HT1080 (cell line): ENCODE data around the gene PTPN1. TPM values are rescaled to one million over a fixed set of nuclear protein-coding genes. Genes with fewer than 3 reads are reported as not detected.
"Not testable (repeated sequence)": the region's sequence is repeated elsewhere in the genome, so short reads cannot be mapped to it uniquely, and the experiment has no call there.

Experiments used
- DNase-seq: peaks from one replicate; pipeline ENCODE4 v3.0.0-alpha.2; 2015; ENCODE audit warnings: low read depth
- total RNA-seq: library from RNA; depleted of rRNA; stranded (reverse); fragments of >200 nt; shearing (Covaris generic); gene quantifications from 2 replicates; pipeline ENCODE4 v1.2.3, GENCODE V29; 2014

PTPN1 gene
- total RNA-seq, 1 experiment from 2014 or later: 47.6 TPM

DNA sequence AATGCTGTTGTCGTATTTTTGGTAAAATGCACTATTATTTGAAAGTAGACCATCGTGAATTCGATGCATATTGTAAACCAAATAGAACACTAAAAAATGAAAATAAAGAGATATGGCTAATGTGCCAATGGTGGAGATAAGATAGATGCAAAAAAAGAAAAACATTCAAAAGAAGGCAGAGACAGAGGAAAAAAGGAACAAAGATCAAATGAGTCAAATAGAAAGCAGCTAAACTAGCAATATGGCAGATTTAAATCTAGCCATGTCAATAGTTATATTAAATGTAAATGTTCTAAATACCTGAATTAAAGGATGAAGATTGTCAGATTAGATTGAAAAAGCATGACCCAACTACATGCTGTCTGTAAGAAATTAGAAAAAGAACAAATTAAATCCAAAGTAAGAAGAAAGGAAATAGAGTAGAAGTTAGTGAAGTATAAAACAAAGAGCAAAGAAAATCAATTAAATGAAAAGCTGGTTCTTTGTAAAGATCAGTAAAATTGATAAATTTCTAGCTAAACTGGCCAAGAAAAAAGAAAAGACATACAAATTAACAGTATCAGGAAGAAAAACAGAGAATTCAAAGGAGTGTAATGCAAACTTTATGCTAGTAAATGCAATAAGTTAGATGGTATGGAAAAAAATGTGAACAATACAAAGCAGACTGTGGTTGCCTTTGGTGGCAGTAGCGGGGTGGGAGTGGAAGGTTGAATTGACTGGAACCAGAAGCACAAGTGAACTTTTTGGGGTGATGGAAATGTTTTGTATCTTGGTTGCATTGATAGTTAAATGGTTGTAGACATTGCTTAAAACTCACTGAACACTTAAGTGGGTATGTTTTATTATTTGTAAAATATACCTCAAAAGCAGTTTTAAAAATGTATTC is 44.8 kb downstream of the PTPN1 start:
- no peak for DNase-seq

DNA sequence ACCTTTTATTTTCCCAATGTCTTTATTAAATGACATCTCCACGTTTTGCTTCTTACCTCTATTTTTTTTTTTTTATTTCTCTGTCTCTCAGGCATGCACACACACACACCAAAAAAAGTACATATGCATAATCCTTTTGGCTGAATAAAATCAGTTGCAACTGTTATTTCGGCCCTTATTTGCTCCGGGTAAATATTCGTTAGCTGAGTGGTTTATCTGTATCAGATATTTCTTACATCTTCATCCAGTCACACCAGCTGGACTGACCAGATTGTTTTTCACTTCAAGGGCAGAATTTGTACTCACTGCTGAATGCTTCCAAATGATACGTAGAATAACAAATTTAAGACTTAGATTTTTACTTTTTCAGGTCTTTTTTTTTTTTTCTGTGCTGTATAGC is 45.5 kb downstream of the PTPN1 start:
- no peak for DNase-seq

DNA sequence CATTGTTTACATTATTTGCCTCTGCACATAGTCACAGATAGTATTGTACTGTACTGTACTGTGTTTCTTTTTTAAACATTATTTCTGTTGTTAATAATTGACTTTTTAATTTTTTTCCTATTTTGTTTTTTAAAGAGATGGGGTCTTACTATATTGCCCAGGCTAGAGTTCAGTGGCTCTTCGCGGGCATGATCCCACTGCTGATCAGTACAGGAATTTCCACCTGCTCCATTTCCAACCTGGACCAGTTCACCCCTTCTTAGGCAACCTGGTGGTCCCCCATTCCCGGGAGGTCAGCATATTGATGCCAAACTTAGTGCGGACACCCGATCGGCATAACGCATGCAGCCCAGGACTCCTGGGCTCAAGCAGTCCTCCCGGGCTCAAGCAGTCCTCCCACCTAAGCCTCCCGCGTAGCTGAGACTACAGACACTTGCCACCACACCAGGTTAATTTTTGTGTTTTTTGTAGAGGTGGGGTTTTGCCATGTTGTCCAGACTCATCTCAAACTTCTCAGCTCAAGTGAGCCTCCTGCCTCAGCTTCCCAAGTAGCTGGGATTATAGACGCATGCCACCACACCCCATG is 47.5 kb downstream of the PTPN1 start:
- no peak for DNase-seq

DNA sequence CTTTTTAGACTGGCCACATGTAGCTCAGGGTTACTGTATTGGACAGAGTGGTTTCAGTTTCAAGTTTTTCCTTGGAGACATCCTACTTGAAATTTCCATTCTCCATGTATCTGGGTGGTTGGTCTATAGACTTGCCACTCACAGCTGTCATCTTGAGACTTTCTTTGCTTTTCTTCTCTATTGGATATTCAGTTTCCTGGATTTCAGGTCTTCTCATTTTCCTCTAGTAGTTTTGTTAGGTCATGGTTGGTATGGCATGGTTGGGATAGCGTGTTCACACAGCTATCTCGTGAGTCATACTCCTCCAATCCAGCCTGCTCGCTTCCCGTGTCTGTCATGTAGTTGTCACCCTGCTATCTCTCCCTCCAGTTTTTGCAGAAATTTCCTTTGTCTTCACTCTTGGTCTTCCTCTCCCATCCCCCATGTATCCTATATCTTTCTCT is 48.3 kb downstream of the PTPN1 start:
- peak; percentile 96 for DNase-seq

DNA sequence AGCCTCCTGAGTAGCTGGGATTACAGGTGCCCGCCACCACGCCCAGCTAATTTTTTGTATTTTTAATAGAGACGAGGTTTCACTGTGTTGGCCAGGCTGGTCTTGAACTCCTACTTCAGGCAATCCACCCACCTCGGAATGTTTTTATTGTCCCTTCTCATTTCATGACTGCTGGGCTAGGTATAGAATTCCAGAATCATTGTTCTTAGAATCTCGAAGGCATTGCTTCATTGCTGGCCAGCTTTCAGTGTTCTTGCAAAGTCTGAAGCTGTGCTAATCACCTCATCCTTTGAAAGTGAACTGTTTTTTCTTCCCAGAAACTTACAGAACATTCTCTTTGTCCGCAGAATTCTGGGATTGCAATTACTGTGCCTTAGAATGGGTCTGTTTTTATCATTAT is 49.0 kb downstream of the PTPN1 start:
- no peak for DNase-seq

DNA sequence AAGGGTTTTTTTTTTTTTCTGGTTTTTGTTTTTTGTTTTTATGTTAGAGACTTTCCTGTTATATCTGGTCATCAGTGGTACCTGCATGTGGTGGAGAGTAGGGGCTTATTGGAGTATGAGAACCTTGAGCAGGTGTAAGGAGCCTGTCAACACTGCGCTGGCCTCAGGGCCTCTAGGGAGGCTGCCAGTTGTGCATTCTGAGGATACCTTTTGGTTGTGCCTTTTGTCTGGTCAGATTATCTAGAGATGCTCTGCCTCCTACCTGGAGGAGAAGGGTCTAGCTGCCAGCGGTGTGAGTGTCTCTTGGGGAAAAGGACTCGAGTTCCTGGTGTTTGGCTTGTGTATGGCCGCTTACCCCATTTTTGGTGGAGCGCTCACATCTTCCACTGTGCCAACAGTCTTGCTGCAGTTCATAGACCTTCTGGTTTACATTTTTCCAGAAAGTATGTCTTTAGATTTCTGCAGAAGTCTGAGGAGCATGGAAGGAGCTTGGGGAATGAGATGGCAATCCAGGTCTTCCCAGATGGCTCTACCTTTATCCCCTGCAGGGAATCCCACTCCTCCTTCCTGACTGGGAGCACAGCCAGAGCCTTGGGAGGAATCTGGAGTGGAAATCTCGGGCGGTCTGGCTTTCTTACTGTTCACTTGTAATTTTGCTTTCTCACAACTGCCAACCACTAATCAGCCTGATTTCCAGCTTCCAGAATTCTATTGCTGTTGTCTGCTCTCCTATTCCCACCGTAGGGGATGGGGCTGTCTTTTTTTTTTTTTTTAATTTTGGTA is 49.9 kb downstream of the PTPN1 start:
- no peak for DNase-seq

DNA sequence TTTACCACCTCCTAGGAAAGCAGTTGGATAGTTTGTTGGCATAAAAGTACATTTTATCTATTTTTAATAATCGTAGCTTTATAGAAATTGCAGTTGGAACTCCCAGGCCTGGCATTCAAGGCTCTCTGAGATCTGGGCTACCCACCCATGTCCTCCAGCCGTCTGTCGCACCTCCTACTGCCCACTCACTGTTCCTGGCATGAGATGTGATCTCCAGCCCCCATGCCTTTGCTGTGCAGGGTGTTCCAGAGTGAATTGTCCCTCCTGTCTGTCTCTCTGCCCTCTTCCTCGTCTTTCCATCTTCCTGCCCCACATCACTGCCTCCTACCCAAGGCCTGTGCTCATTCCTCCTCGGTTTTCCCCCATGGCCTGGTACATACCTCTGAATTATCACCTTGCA is 50.7 kb downstream of the PTPN1 start:
- no peak for DNase-seq

DNA sequence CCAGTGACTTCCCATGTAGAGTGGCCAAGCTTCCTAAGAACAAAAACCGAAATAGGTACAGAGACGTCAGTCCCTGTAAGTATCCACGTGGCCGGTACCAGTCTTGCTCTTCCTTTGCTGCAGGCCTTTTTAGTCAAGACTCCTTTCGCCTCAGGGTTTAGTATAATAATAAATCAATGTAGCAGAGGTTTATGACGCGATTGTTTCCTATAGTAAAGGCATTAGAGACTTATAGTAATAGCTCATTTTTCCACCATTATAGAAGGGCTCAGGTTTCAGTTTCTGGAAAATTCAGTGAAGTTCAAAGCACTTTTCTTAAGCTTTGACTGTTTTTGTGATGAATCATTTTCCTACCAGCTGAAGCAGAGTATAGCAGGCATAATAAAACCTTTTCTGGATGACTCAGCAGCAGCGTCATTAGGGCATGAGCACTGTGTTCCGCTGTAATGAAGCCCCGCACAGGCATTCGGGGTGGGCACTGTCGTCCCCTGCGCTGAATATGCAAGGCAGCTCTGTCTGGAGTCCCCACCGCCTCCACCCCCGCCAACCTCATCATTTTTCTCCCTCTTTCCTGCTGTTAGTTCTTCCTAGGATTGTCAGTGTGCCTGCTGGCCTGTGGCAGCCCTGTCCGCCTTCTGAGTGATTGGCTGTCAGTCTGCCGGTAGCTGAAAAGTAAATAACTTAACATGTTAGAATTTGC is 51.3 kb downstream of the PTPN1 start:
- peak; percentile 94 for DNase-seq

DNA sequence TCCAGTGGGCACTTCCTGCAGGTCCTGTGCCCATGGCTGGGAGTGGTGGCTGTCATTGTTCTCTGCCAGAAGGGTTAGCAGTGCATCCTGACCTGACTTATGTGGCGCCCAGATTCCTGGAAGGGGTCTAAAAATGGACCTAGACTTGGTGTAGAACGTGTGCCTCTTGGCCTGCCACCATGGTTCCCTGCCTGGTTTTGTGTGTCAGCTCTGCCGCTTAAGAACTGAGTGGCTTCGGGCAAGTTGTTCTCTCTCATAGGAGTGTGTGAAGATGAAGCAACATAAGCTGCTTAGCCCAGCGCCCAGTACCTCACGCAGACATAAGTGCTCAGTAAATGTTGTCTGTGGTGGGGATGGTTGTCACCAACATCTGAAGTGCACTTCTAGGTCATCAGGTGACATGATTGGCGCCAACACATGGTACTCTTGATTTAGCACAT is 52.1 kb downstream of the PTPN1 start:
- DNase-seq: no peak

DNA sequence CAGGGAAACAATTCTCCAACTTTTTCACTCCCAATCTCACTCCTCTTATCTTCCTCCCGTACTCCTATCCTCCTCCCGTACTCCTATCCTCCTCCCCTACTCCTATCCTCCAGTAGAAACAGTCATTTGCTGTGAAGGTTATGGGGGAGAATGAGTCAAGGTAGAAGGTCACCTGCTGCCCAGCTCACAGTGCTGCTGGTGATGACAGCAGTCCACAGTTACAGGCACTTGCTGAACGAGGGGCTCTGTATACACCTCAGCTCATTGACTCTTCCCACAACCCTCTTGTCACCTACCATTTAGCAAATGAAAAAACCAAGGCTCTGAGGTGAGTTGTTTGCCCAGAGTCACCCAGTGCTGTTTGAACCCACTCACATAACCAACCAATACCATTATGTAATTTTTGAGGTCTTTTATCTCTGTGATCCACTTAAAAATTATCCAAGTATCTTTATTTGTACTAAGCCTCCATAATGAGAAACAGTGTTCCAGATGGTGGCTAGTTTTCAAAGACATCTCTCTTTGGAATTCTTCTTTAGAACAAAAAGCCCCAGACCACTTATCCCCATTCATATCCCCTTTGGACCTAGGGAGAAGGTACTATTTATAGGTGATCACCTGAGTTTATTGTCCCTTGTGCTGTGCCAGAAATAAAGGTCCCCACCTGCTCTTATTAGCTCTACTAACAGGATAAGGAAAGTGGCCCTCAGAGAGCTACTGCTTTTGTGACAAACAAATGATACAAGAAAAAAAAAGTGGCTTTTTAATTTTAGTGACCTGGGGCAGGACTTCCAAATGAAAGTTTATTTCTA is 53.2 kb downstream of the PTPN1 start:
- DNase-seq: no peak

DNA sequence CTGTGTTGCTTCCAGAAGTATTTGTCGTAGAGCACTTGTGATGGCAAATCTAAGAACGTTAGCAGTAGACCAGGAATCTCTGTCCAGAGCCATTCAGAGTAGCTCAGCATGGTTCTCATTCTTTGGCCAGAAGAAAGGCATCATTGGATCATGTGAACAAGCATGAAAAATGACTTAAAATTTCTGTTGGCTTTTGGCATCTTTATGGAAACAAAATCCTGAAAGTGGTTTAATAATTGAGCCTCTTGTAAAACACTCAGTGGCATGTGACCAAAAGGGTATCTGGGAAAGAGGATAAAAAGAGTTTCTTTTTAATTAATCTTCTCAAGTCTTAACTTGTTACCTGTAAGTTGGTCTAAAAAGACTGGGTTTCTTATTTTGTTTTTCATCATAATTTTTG is 55.2 kb downstream of the PTPN1 start:
- no peak for DNase-seq

DNA sequence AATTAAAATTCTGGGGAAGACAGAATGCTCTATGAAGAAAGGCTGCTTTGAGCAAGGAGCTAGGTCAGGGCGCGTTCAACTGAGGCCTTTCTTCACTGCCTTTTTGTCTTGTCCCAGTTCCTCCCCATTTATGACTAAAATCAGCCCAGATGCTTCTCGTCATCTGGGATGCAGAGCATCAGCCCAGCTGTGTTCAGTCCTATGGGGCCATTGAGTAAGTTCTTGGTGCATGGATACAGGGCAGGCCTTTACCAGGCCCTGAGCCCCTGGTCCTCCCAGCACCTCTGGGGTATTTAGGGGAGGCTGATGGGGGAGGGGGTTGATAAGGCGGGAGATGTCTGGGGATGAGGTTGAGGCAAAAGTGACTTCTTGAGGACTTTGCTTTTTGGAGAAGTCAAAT is 55.7 kb downstream of the PTPN1 start:
- no peak for DNase-seq

DNA sequence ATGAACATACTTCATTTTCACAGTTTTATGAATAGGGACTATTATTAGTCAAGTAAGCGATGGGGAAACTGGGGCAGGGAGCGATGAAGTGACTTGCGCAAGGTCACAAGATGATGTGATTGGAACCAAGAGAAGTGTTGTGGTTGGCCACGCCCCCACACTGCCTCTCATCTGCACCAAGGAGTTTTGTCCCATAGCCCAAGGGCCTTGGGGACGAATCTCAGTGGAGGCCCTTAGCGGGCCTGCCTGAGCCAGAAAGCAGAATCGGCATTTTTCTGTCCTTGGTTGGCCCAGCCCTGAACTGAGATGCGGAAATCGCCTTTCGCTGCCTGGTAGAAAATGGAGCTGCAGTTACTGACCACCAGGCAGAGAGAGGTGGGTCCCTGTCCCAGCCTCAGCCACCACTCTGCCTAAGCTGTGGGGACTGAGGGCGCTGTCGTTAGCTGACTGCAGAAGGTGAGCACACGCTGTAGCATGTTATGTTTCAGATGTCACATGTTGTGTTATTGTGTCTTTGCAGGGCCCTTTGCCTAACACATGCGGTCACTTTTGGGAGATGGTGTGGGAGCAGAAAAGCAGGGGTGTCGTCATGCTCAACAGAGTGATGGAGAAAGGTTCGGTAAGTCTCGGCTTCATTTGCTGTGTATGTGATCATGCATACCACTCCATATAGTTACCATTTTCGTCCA is 57.8 kb downstream of the PTPN1 start:
- no peak for DNase-seq

DNA sequence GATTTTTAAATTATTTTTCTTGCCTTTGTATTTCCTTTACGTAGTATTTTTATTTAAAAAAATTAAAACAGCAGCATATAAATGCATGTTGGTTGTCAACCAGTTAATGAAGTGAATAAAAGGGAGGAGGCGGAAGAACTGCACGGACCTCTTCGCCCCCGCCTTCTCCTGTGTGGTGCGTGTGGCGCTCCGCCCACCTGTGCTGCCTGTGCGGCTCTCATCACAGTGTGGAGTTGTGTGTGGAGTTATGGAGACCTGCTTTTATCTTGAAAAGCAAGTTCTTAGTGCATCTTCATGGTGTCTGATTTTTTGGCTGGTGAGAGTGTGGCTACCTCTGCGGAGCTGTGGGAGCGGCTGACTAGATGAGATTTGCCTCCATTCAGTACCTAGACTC is 58.4 kb downstream of the PTPN1 start:
- no peak for DNase-seq

DNA sequence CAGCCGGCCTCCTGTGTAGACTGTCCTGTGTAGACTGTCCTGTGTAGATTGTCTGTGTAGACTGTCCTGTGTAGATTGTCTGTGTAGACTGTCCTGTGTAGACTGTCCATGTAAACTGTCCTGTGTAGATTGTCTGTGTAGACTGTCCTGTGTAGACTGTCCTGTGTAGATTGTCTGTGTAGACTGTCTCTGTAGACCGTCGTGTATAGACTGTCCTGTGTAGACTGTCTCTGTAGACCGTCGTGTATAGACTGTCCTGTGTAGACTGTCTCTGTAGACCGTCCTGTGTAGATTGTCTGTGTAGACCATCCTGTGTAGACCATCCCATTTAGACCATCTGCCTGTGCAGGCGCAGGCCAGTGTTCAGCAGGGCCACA is 59.3 kb downstream of the PTPN1 start:
- not testable (repeated sequence) for DNase-seq

DNA sequence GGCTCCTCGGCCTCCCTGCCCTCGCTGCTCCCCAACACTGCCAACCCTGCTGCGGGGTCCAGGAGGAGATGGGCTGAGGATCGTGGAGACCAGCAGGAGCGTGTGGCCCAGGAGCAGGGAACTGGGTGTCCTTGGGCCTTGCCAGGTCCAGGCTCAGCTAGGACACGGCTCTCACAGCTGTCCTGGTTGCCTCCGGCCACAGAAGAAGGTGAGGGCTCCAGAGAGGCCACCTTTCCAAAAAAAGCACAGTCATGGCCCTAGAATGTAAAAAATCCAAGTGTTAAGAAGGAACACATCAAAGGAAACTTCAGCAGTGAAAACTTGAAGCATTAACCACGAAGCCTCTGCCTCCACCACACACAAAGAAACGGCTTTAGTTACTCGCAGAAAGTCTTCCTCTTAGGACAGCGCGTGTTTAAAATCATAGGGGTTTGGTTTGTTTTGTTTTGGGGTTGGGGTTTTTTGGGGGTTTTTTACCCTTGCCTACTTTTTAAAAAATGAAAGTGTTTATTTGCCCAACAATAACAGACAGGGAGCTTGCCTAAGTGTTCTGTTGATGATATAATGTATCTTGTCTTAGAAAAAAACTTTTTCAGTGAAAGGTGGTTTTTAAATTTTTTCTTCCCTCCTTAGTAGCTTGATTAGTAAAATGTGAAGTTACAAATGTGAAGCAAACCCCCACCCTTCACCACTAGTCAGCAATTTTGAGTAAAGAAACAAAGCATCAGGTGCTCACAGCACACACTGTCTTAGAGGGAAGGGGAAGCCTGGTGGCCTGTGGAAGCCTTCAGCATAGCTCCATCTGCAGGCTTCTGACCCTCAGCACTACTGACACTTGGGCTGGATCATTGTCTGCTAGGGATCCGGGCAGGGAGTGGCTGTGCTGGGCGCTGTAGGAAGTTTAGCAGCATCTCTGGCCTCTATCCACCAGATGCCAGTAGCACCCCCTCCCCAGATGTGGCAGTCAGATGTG is 60.0 kb downstream of the PTPN1 start:
- no peak for DNase-seq

DNA sequence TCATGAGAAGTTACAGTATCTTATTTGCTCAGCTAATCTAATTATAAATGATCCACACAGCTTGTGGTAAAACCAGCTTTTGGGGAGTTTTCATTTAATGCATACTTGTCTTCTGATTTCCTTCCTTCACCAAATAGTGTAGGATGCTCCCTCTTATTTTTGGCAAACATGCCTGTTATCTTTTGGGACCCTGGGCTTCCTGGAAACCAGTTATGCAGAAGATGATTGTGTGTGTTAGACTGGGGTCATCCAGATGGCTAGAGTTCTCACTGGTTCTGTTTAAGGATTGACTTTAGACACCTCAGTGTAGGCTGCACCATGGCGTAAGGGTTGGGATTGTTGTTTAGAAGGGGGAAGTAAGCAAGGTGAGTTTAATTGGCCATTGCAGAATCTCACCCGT is 61.3 kb downstream of the PTPN1 start:
- no peak for DNase-seq

DNA sequence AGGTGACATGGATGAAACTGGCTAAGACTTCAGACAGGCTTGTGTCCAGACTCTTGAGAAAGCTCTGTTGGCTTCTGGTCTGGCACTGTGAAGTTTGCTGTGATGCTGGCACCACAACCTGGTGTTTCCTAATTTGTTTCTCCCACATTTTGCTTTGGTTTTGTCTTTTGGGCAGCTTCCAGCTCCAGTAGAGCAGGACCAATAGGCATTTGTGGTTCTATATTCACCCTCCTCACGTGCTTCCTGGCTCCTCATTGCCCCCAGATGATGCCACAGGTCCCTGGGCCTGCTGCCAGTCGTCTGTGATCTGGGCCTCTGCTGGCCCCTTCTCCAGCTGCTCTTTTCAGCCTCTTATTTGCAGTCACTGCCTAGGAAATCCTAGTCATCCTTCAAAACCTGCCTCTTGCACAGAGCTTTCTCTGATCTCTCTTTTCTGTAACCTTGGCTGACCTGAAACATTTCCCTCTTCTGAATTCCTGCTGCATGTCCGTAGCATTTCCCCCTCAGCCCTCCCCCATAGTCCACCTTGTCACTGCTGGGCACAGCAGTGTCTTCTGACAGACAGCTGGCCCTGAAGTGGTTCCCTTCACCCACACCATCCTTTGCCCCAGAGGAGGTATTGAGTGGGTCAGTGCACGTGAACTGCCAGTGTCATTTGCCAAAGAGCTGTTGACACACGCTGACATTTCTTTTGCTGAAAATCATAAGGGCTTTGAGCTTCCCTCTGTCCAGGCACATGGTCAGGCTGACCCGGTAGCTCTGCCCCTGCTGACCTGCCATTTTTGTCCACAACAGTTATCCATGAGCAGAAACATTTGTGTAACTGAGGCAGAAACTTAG is 63.0 kb downstream of the PTPN1 start:
- peak; percentile 86 for DNase-seq
